IMR-90 (cell line): Measurements from ENCODE around the gene HTR5A. TPM values are rescaled to one million over a fixed set of nuclear protein-coding genes. Genes with fewer than 3 reads are reported as not detected.

ENCODE experiments used
- ATAC-seq: fragments of 200-7000 bp; cut with Tn5 transposase; 2 replicates; pipeline ENCODE4 v1.9.1; 2020; ENCODE audit warnings: low read depth, mild to moderate bottlenecking, moderate library complexity
- BruUV-seq: library from RNA; stranded (reverse); fragments of 400-500 nt; replicated peaks from 2 replicates; lab custom pipeline; 2021; lab: Mats Ljungman, UMichigan
- CTCF ChIA-PET: fragments of 300-600 bp; formaldehyde crosslinking; extraction: SDS; loops from one replicate; lab custom pipeline; 2021; ENCODE audit warnings: antibody characterized with exemption; lab: Yijun Ruan, JAX
- POLR2A ChIA-PET: fragments of 300-600 bp; sonication (Branson Sonifier 250); formaldehyde crosslinking; loops from one replicate; lab custom pipeline; 2022; ENCODE audit warnings: antibody characterized with exemption; ENCODE audit not compliant: unreplicated experiment; lab: Charles Lee
- DNase-seq: peaks from one replicate; pipeline ENCODE4 v3.0.0; 2013
- H2AFZ ChIP-seq: replicated peaks from 2 replicates; pipeline ENCODE3; 2013; ENCODE audit warnings: low read length, mild to moderate bottlenecking; ENCODE audit not compliant: poor library complexity
- H2AK5ac ChIP-seq: 2 replicates; pipeline ENCODE4 v1.6.1; 2013; ENCODE audit warnings: low read depth, low read length, inconsistent platforms
- H2AK9ac ChIP-seq: replicated peaks from 2 replicates; pipeline ENCODE3; 2013; ENCODE audit warnings: mild to moderate bottlenecking, low read depth, low read length, moderate library complexity; ENCODE audit not compliant: poor library complexity
- H2BK120ac ChIP-seq: 2 replicates; pipeline ENCODE4 v1.6.1; 2013; ENCODE audit warnings: low read depth, low read length, inconsistent platforms
- H2BK15ac ChIP-seq: 3 replicates; pipeline ENCODE4 v1.6.1; 2013; ENCODE audit warnings: low read depth, low read length, inconsistent platforms
- H2BK20ac ChIP-seq: 2 replicates; pipeline ENCODE4 v1.6.1; 2013; ENCODE audit warnings: low read depth, mild to moderate bottlenecking, inconsistent platforms, low read length, moderate library complexity
- H2BK5ac ChIP-seq: 2 replicates; pipeline ENCODE4 v1.6.1; 2013; ENCODE audit warnings: mild to moderate bottlenecking, low read depth, low read length, inconsistent platforms; ENCODE audit not compliant: poor library complexity, severe bottlenecking
- H3K14ac ChIP-seq: replicated peaks from 2 replicates; pipeline ENCODE4 v1.6.1; 2013; ENCODE audit warnings: low read depth, low read length, inconsistent platforms
- H3K18ac ChIP-seq: 2 replicates; pipeline ENCODE4 v1.6.1; 2013; ENCODE audit warnings: low read depth, low read length, control low read depth
- H3K23ac ChIP-seq: 2 replicates; pipeline ENCODE4 v1.6.1; 2013; ENCODE audit warnings: low read depth, low read length, inconsistent platforms
- H3K27ac ChIP-seq: 2 replicates; pipeline ENCODE4 v1.5.1; 2013; ENCODE audit warnings: mild to moderate bottlenecking, control low read depth, low read length; ENCODE audit not compliant: insufficient read depth
- H3K27me3 ChIP-seq: 2 replicates; pipeline ENCODE4 v1.6.1; 2013; ENCODE audit warnings: low read length; ENCODE audit not compliant: control insufficient read depth, insufficient read depth
- H3K36me3 ChIP-seq: 2 replicates; pipeline ENCODE4 v1.6.1; 2013; ENCODE audit warnings: low read length, mixed read lengths; ENCODE audit not compliant: control insufficient read depth, insufficient read depth
- H3K4ac ChIP-seq: 2 replicates; pipeline ENCODE4 v1.6.1; 2013; ENCODE audit warnings: low read depth, low read length, inconsistent platforms
- H3K4me1 ChIP-seq: 2 replicates; pipeline ENCODE4 v1.6.1; 2013; ENCODE audit warnings: low read length, mixed read lengths; ENCODE audit not compliant: control insufficient read depth, insufficient read depth
- H3K4me2 ChIP-seq: 2 replicates; pipeline ENCODE4 v1.6.1; 2013; ENCODE audit warnings: low read depth, mild to moderate bottlenecking, control low read depth, low read length, moderate library complexity
- H3K4me3 ChIP-seq: 2 replicates; pipeline ENCODE4 v1.5.1; 2013; ENCODE audit warnings: low read depth, mild to moderate bottlenecking, control low read depth, low read length, moderate library complexity; ENCODE audit not compliant: insufficient read depth
- H3K56ac ChIP-seq: 2 replicates; pipeline ENCODE4 v1.6.1; 2013; ENCODE audit warnings: low read length, inconsistent platforms; ENCODE audit not compliant: insufficient read depth; ENCODE audit errors: extremely low read depth
- H3K79me1 ChIP-seq, 2 experiments: 2 replicates each; pipeline ENCODE4 v1.6.1; 2013; ENCODE audit warnings: low read length in 2 of 2, inconsistent platforms in 1 of 2, low read depth in 1 of 2
- H3K9ac ChIP-seq: 2 replicates; pipeline ENCODE4 v1.6.1; 2013; ENCODE audit warnings: low read depth, low read length, control low read depth
- H3K9me1 ChIP-seq: 2 replicates; pipeline ENCODE4 v1.6.1; 2013; ENCODE audit warnings: low read length, inconsistent platforms; ENCODE audit not compliant: insufficient read depth
- H3K9me3 ChIP-seq: 2 replicates; pipeline ENCODE4 v1.6.1; 2013; ENCODE audit warnings: low read length; ENCODE audit not compliant: control insufficient read depth, insufficient read depth
- H4K20me1 ChIP-seq: 2 replicates; pipeline ENCODE4 v1.6.1; 2013; ENCODE audit warnings: low read length, inconsistent platforms; ENCODE audit not compliant: insufficient read depth
- H4K5ac ChIP-seq: 2 replicates; pipeline ENCODE4 v1.6.1; 2013; ENCODE audit warnings: mild to moderate bottlenecking, low read depth, low read length, control low read depth
- H4K8ac ChIP-seq, 2 experiments: 2 replicates each; pipeline ENCODE4 v1.6.1; 2013; ENCODE audit warnings: low read depth in 2 of 2, low read length in 2 of 2, control low read depth in 1 of 2, inconsistent platforms in 1 of 2
- H4K91ac ChIP-seq: 2 replicates; pipeline ENCODE4 v1.6.1; 2013; ENCODE audit warnings: low read depth, low read length, inconsistent platforms; ENCODE audit not compliant: insufficient read depth
- BHLHE40 ChIP-seq: fragments of 150-350 bp; IDR thresholded peaks from 2 replicates; pipeline ENCODE4 v1.6.1; 2016; ENCODE audit warnings: mild to moderate bottlenecking, low read depth, low read length
- CEBPB ChIP-seq: IDR thresholded peaks from 2 replicates; pipeline ENCODE4 v1.6.1; 2012; ENCODE audit warnings: low read depth, low read length, improper control_type of control experiment
- CHD1 ChIP-seq: IDR thresholded peaks from 2 replicates; pipeline ENCODE4 v1.6.1; 2012; ENCODE audit warnings: low read depth, low read length, improper control_type of control experiment
- MAFK ChIP-seq: IDR thresholded peaks from 2 replicates; pipeline ENCODE4 v1.6.1; 2012; ENCODE audit warnings: low read depth, low read length, improper control_type of control experiment
- POLR2A ChIP-seq: IDR thresholded peaks from 2 replicates; pipeline ENCODE4 v1.6.1; 2012; ENCODE audit warnings: mild to moderate bottlenecking, low read depth, low read length
- RCOR1 ChIP-seq: IDR thresholded peaks from 2 replicates; pipeline ENCODE4 v1.6.1; 2012; ENCODE audit warnings: mild to moderate bottlenecking, low read length, improper control_type of control experiment; ENCODE audit not compliant: insufficient replicate concordance
- RFX5 ChIP-seq: IDR thresholded peaks from 2 replicates; pipeline ENCODE4 v1.8.0; 2012; ENCODE audit warnings: low read depth, mild to moderate bottlenecking, low read length, moderate library complexity
- SMC3 ChIP-seq: fragments of 150-350 bp; IDR thresholded peaks from 2 replicates; pipeline ENCODE4 v1.6.1; 2016; ENCODE audit warnings: low read depth, mild to moderate bottlenecking, antibody characterized with exemption, low read length, moderate library complexity
- WGBS, 2 experiments: methylation state at CpG; one replicate each; pipeline versions ENCODE4 v1.1.5 to v1.1.7; 2013; ENCODE audit warnings: missing lambda C conversion rate in 2 of 2; ENCODE audit not compliant: insufficient read length in 1 of 2; ENCODE audit errors: extremely low coverage in 2 of 2; 5-methylcytosine and 5-hydroxymethylcytosine counted together
- dilution Hi-C: fragments of 300-500 bp; cut with HindIII; formaldehyde crosslinking; loops from one replicate; pipeline ENCODE4 v1.14.3; 2018; ENCODE audit warnings: low sequenced_read_pairs; ENCODE audit not compliant: unreplicated experiment
- in situ Hi-C: fragments of 300-500 bp; cut with MboI; formaldehyde crosslinking; loops from 3 replicates; pipeline ENCODE4 v1.14.3; 2019; ENCODE audit warnings: low sequenced_read_pairs, inconsistent platforms, mixed read lengths
- intact Hi-C: fragments of 100-400 bp; cut with micrococcal nuclease; formaldehyde crosslinking; loops from 2 replicates; pipeline ENCODE4 v1.10.0; 2022
- polyA plus RNA-seq, 3 experiments: library from polyadenylated mRNA; depleted of rRNA; stranded (reverse); fragments of >200 nt; gene quantifications; 2 replicates each; pipeline ENCODE4 v1.2.3, GENCODE V29; 2012; ENCODE audit warnings: low replicate concordance in 1 of 3
- total RNA-seq: library from RNA; depleted of rRNA; stranded (reverse); fragments of >200 nt; gene quantifications from 2 replicates; pipeline ENCODE4 v1.2.3, GENCODE V29; 2012
- TF ChIP-seq, protein P1 (sequence below): fragments of 150-350 bp; IDR thresholded peaks from 2 replicates; pipeline ENCODE4 v1.6.1; 2017; ENCODE audit warnings: mild to moderate bottlenecking, antibody characterized with exemption, low read length, low read depth
- TF ChIP-seq, protein P2 (sequence below): conservative IDR thresholded peaks from 2 replicates; pipeline ENCODE4 v1.5.1; 2012; ENCODE audit warnings: mild to moderate bottlenecking, low read depth, low read length, improper control_type of control experiment

The HTR5A gene
- total and polyA plus RNA-seq, 2 of the 4 experiments (the other 2 are of a cell fraction): not detected

DNA sequence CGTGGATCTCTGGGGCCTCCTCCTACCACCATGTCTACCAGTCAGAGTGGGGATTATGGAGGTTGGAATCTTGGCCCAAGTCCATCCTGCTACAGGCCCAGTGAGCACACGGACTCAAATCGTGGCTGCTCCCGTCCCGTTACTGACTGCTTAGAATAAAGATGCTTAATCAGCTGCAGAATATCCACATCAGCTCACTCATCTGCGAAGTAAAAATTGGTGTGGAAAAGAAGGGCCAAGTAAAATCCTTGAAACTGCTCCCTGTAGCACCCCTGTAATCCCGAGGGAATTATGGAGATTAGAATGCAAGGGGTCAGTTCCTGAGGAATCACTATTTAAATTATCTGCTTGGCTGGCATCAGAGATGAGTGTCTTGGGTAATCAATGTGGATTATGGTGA lies 13.0 kb upstream of the HTR5A start:
- Histone ChIP-seq H4K91ac (no peak overlapping the region), H4K5ac (no peak overlapping the region), H3K18ac (no peak overlapping the region), H3K4ac (no peak overlapping the region), H4K20me1 (no peaks in the 10 kb centered on the region), H2BK15ac (no peak overlapping the region), H2BK5ac (no peak overlapping the region), H2AK9ac (no peak overlapping the region), H3K4me2 (no peak overlapping the region), H2AK5ac (no peak overlapping the region), H3K9me1 (no peaks in the 10 kb centered on the region), H3K79me1 (no peaks in the 10 kb centered on the region), H4K8ac (no peak overlapping the region), H3K9ac (no peak overlapping the region), H3K4me1 (no peaks in the 10 kb centered on the region), H3K9me3 (no peaks in the 10 kb centered on the region), H3K23ac (no peak overlapping the region), H2AFZ (no peak overlapping the region), H3K14ac (no peak overlapping the region), H2BK120ac (no peak overlapping the region), H3K27ac (no peak overlapping the region), H2BK20ac (no peak overlapping the region), H3K36me3 (no peaks in the 10 kb centered on the region), H3K4me3 (no peak overlapping the region), H3K27me3 (no peaks in the 10 kb centered on the region), H3K56ac (no peak overlapping the region)
- ChIA-PET POLR2A (no interaction called here), CTCF (no interaction called here)
- in situ Hi-C loops (no loop called here), dilution Hi-C loops (no loop called here), intact Hi-C loops (no loop called here)
- no peak for ATAC-seq
- WGBS, 2 experiments: no CpG with 5 or more reads among the region's 7 CpGs
- DNase-seq: no peak
- TF ChIP-seq RCOR1: no peak
- TF ChIP-seq SMC3: no peak
- no peak for TF ChIP-seq CEBPB
- TF ChIP-seq, protein P1, sequence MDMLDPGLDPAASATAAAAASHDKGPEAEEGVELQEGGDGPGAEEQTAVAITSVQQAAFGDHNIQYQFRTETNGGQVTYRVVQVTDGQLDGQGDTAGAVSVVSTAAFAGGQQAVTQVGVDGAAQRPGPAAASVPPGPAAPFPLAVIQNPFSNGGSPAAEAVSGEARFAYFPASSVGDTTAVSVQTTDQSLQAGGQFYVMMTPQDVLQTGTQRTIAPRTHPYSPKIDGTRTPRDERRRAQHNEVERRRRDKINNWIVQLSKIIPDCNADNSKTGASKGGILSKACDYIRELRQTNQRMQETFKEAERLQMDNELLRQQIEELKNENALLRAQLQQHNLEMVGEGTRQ: no peak
- TF ChIP-seq RFX5: no peak
- no peak for TF ChIP-seq BHLHE40
- TF ChIP-seq MAFK: no peak
- no peak for TF ChIP-seq POLR2A
- TF ChIP-seq, protein P2, sequence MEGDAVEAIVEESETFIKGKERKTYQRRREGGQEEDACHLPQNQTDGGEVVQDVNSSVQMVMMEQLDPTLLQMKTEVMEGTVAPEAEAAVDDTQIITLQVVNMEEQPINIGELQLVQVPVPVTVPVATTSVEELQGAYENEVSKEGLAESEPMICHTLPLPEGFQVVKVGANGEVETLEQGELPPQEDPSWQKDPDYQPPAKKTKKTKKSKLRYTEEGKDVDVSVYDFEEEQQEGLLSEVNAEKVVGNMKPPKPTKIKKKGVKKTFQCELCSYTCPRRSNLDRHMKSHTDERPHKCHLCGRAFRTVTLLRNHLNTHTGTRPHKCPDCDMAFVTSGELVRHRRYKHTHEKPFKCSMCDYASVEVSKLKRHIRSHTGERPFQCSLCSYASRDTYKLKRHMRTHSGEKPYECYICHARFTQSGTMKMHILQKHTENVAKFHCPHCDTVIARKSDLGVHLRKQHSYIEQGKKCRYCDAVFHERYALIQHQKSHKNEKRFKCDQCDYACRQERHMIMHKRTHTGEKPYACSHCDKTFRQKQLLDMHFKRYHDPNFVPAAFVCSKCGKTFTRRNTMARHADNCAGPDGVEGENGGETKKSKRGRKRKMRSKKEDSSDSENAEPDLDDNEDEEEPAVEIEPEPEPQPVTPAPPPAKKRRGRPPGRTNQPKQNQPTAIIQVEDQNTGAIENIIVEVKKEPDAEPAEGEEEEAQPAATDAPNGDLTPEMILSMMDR: no peak
- TF ChIP-seq CHD1: no peak
- no TSS peak for BruUV-seq
